Endodermal cell (in vitro differentiated cells): ENCODE data around the gene EIF4H. TPM values are rescaled to one million over a fixed set of nuclear protein-coding genes. Genes with fewer than 3 reads are reported as not detected.

Source experiments
- DNase-seq: peaks from one replicate; pipeline ENCODE4 v3.0.0-alpha.2; 2017
- H3K27ac ChIP-seq: 2 replicates; pipeline ENCODE4 v1.5.1; 2013; ENCODE audit warnings: mild to moderate bottlenecking, low read depth, low read length, moderate library complexity
- H3K27me3 ChIP-seq: 2 replicates; pipeline ENCODE4 v1.6.1; 2013; ENCODE audit warnings: mild to moderate bottlenecking, low read length, moderate library complexity; ENCODE audit not compliant: insufficient read depth, control insufficient read depth, poor library complexity, severe bottlenecking
- H3K36me3 ChIP-seq: 2 replicates; pipeline ENCODE4 v1.7.0; 2013; ENCODE audit warnings: mild to moderate bottlenecking, low read length, moderate library complexity; ENCODE audit not compliant: control insufficient read depth, insufficient read depth
- H3K4me1 ChIP-seq: one replicate; pipeline ENCODE4 v1.7.0; 2013; ENCODE audit warnings: low read length; ENCODE audit not compliant: control insufficient read depth, insufficient read depth
- H3K4me3 ChIP-seq: 2 replicates; pipeline ENCODE4 v1.5.1; 2013; ENCODE audit warnings: mild to moderate bottlenecking, low read length, moderate library complexity
- H3K9ac ChIP-seq: 2 replicates; pipeline ENCODE4 v1.6.1; 2013; ENCODE audit warnings: mild to moderate bottlenecking, low read length, moderate library complexity; ENCODE audit not compliant: poor library complexity, severe bottlenecking; ENCODE audit errors: extremely low read depth
- H3K9me3 ChIP-seq: 2 replicates; pipeline ENCODE4 v1.6.1; 2013; ENCODE audit warnings: mild to moderate bottlenecking, low read length, moderate library complexity; ENCODE audit not compliant: control insufficient read depth
- H3K27ac Mint-ChIP-seq: 2 replicates; pipeline ENCODE4 v1.8.0; 2020; ENCODE audit warnings: mixed read lengths
- H3K27me3 Mint-ChIP-seq: 2 replicates; pipeline ENCODE4 v1.8.0; 2021; ENCODE audit warnings: mild to moderate bottlenecking, mixed read lengths; ENCODE audit not compliant: insufficient read depth
- H3K36me3 Mint-ChIP-seq: 2 replicates; pipeline ENCODE4 v1.8.0; 2020; ENCODE audit warnings: low read depth, mixed read lengths
- H3K4me1 Mint-ChIP-seq: 2 replicates; pipeline ENCODE4 v1.8.0; 2020; ENCODE audit warnings: mixed read lengths
- H3K4me3 Mint-ChIP-seq: 2 replicates; pipeline ENCODE4 v1.8.0; 2020; ENCODE audit warnings: mild to moderate bottlenecking, moderate library complexity, mixed read lengths
- H3K9me3 Mint-ChIP-seq: 2 replicates; pipeline ENCODE4 v1.8.0; 2020; ENCODE audit warnings: mild to moderate bottlenecking, mixed read lengths
- CTCF ChIP-seq: fragments of 200-600 bp; sonication (generic); conservative IDR thresholded peaks from 2 replicates; pipeline ENCODE4 v1.5.0; 2021; ENCODE audit warnings: antibody characterized with exemption, mild to moderate bottlenecking
- WGBS, 2 experiments: methylation state at CpG; one replicate each; pipeline versions ENCODE4 v1.1.5 to v1.1.7; 2013; ENCODE audit warnings: missing lambda C conversion rate in 2 of 2, mixed read lengths in 1 of 2; ENCODE audit not compliant: insufficient coverage in 1 of 2, insufficient read length in 1 of 2; 5-methylcytosine and 5-hydroxymethylcytosine counted together
- total RNA-seq, 2 donors: library from RNA; stranded (reverse); fragmentation: NEBNext Ultra II Directional in 1 of 2; extraction: Animal tissue kit (Norgen Biotek cat#: 25700) in 1 of 2; gene quantifications; 2 replicates in 1 of 2; 3 replicates in 1 of 2; pipeline ENCODE4 v1.2.1, GENCODE V29; 2021

The EIF4H gene
- total RNA-seq, 2 donors from 2014 or later, result 305 to 346 TPM

DNA sequence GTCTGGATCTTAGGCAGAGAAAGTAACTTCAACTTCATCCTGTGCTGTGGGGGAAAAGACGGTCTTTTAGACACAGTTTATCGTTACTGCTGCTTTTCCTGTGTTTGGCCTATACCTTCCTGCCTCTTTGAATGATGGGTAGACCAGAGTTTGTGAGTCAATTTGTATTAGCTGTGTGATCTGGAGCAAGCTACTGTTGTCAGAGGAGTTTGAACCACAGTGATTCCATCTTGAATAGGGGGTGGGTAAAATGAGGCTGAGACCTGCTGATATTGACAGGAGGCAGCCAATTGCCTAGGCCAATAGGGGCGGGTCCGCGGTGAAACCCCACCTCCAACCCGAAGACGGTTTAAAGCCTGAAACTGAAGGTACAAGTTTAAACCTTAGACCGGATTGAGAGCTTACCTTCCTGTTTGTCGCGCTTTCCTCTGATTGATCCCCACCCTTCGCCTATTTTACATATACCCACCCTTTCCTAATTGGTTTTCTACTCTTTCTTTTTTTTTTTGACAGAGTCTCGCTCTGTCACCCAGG is 35.8 kb upstream of the EIF4H start:
- H3K4me1 Mint-ChIP-seq, result peaks cover 16% of the 10 kb centered on the region
- H3K4me3 ChIP-seq, result no peak overlapping the region
- no peaks in the 10 kb centered on the region for H3K27me3 ChIP-seq
- no peaks in the 10 kb centered on the region for H3K27me3 Mint-ChIP-seq
- peak; percentile 87 for DNase-seq
- no peaks in the 10 kb centered on the region for H3K36me3 Mint-ChIP-seq
- H3K9ac ChIP-seq, result no peak overlapping the region
- H3K4me1 ChIP-seq, result no peaks in the 10 kb centered on the region
- no peak overlapping the region for H3K27ac ChIP-seq
- H3K9me3 Mint-ChIP-seq, result peaks cover 3% of the 10 kb centered on the region
- TF ChIP-seq CTCF, result no peak
- H3K36me3 ChIP-seq, result no peaks in the 10 kb centered on the region
- H3K27ac Mint-ChIP-seq, result peak overlapping the region; percentile 25
- peak overlapping the region; percentile 44 for H3K4me3 Mint-ChIP-seq
- H3K9me3 ChIP-seq, result no peaks in the 10 kb centered on the region
- 81 to 91% methylated on average over 8 to 12 of the region's 12 CpGs for WGBS, 2 experiments

DNA sequence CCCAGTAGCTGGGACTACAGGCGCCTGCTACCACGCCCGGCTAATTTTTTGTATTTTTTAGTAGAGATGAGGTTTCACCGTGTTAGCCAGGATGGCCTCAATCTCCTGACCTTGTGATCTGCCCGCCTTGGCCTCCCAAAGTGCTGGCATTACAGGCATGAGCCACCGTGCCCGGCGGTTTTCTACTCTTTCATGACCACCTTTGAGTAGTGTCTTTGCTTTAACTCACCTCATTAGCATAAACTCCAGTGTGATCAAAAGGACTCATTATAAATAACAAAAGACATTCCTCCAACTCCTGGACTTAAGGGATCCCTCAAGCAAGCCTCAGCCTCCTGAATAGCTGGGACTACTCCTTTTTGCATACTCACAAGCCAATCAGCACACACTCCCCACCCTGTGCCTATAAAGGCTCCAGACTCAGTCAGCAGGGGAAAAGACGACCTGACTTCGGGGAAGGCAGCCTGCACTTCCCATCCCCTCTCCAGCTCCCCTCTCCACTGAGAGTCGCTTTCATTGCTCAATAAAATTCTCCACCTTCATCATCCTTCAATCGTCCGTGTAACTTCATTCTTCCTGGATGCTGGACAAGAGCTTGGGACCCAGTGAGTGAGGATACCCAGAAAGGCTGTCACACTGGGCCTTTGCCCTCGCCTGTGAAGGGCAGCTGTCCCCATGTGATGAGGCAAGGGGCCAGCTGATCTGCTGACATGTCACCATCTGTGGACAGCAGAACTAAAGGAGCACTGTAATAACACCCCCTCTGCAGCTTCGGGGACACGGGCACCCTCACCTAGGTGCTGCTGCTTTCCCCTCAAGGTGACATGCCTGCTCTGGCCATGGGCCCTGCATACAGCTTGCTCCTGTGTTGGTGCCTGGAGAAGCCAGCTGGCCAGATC is 35.0 kb upstream of the EIF4H start:
- Histone ChIP-seq H3K9me3 (peaks cover 1% of the 10 kb centered on the region), H3K27me3 (no peaks in the 10 kb centered on the region), H3K9ac (no peak overlapping the region), H3K36me3 (no peaks in the 10 kb centered on the region), H3K4me3 (no peak overlapping the region), H3K27ac (no peak overlapping the region), H3K4me1 (no peaks in the 10 kb centered on the region)
- Mint-ChIP-seq H3K36me3 (no peaks in the 10 kb centered on the region), H3K27ac (peak overlapping the region; percentile 25), H3K27me3 (no peaks in the 10 kb centered on the region), H3K4me1 (peaks cover 12% of the 10 kb centered on the region), H3K9me3 (peaks cover 9% of the 10 kb centered on the region), H3K4me3 (peak overlapping the region; percentile 44)
- 78 to 82% methylated on average over 16 of the region's 16 CpGs for WGBS, 2 experiments
- TF ChIP-seq CTCF, result no peak
- DNase-seq, result peak; percentile 88

DNA sequence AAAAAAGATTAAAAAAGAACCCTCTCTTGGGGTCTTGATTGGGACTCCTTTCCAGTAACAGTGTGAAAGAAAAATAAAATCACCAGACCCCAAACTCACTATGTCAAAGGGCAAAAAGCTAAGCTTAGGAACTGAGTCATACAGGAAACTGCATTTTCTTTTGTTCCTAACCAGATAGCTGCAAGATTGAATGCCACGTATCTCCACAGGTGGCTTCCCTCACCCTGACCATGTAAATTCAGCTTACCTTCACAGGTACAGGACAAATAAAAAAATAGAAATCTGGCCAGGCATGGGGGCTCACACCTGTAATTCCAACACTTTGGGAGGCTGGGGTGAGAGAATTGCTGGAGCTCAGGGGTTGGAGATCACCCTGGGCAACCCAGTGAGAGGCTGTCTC is 32.5 kb upstream of the EIF4H start:
- Mint-ChIP-seq H3K4me3 (no peak overlapping the region), H3K27me3 (no peaks in the 10 kb centered on the region), H3K27ac (peak overlapping the region; percentile 64)

More for the DNA sequence above, 32.5 kb upstream of the EIF4H start:
- Mint-ChIP-seq H3K36me3 (no peaks in the 10 kb centered on the region), H3K4me1 (peaks cover 15% of the 10 kb centered on the region), H3K9me3 (peaks cover 12% of the 10 kb centered on the region)
- Histone ChIP-seq H3K4me3 (no peak overlapping the region), H3K9me3 (peaks cover 9% of the 10 kb centered on the region), H3K36me3 (no peaks in the 10 kb centered on the region), H3K27ac (no peak overlapping the region), H3K27me3 (no peaks in the 10 kb centered on the region), H3K9ac (no peak overlapping the region), H3K4me1 (no peaks in the 10 kb centered on the region)
- TF ChIP-seq CTCF, result no peak
- 57% methylated on average over 1 of the region's 1 CpG; no CpG with 5 or more reads in 1 of the 2 experiments for WGBS, 2 experiments
- DNase-seq, result peak; percentile 65
